A673 (cell line): Measurements from ENCODE around the gene AGXT2.

ENCODE experiments used
- CTCF ChIP-seq: fragments of 300-800, 200-600 bp; sonication (generic); conservative IDR thresholded peaks from 2 replicates; pipeline ENCODE4 v1.5.1; 2017; ENCODE audit warnings: low read depth, mild to moderate bottlenecking, antibody characterized with exemption, low read length, moderate library complexity, mixed read lengths
- EZH2 ChIP-seq: fragments of 200-600 bp; sonication (generic); IDR thresholded peaks from 2 replicates; pipeline ENCODE4 v1.6.1; 2017; ENCODE audit warnings: borderline replicate concordance, low read depth, mild to moderate bottlenecking, mixed read lengths, antibody characterized with exemption, low read length; ENCODE audit not compliant: poor library complexity, severe bottlenecking

DNA sequence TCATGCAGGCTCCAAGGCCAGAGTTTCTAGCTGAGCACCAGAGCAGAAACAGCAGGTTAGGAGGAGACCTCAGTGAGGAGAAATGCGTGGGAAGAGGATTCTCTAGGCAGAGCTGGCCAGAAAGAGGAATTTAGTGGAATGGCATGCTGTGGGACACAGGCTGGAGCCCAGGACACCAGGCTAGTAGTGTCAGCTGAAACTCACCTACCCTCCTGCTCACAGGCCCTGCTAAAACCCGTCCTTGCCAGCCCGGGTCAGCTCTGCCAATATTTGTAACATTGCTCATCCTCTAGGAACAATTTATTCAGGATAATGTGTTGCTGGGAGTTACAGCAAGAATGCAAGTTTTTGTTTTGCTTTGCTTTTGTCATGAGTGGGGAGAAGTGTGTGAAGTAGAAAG, 40.2 kb upstream of the AGXT2 start:
- TF ChIP-seq EZH2 (no peak), CTCF (no peak)
